ENCODE measurements around the gene COBLL1. TPM values are rescaled to one million over a fixed set of nuclear protein-coding genes. Genes with fewer than 3 reads are reported as not detected.

COBLL1 gene
- total RNA-seq, 1 experiment from 2014 or later, result 42.1 TPM

DNA sequence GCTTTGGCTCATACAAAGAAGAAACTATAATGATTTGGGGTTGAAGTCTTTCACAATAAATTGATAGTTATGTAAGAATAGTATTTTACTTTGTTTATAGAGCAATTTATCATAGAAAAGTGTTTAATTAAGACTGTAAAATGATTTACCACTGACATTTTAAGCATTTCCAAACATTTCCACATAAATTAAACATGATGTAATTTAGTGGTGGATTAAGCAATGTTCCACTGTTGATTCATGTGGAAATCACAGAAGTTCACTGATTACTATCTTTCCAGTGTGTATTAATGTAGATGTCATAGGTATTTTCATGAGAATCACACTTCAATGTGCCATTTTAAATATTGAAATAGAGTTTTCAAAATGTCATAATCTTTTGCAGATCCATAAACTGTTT is 180.3 kb downstream of the COBLL1 start:
- TF ChIP-seq, protein P1, sequence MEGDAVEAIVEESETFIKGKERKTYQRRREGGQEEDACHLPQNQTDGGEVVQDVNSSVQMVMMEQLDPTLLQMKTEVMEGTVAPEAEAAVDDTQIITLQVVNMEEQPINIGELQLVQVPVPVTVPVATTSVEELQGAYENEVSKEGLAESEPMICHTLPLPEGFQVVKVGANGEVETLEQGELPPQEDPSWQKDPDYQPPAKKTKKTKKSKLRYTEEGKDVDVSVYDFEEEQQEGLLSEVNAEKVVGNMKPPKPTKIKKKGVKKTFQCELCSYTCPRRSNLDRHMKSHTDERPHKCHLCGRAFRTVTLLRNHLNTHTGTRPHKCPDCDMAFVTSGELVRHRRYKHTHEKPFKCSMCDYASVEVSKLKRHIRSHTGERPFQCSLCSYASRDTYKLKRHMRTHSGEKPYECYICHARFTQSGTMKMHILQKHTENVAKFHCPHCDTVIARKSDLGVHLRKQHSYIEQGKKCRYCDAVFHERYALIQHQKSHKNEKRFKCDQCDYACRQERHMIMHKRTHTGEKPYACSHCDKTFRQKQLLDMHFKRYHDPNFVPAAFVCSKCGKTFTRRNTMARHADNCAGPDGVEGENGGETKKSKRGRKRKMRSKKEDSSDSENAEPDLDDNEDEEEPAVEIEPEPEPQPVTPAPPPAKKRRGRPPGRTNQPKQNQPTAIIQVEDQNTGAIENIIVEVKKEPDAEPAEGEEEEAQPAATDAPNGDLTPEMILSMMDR (IDR thresholded peaks at IDR 0.05; ENCODE audit: insufficient read depth in 1 of 2, low read depth in 1 of 2, low read length in 1 of 2, severe bottlenecking in 1 of 2, unreplicated experiment in 1 of 2), result no peak
- H3K27me3 ChIP-seq (replicated peaks; ENCODE audit: control insufficient read depth, insufficient read depth, low read length), result no peaks in the 10 kb centered on the region
- no TSS peak for BruUV-seq (replicated peaks)
- Mint-ChIP-seq H3K4me3 (ENCODE audit: unreplicated experiment) (no peak overlapping the region), H3K4me1 (ENCODE audit: low read depth, unreplicated experiment) (no peaks in the 10 kb centered on the region), H3K36me3 (ENCODE audit: insufficient read depth, unreplicated experiment) (no peaks in the 10 kb centered on the region), H3K27ac (ENCODE audit: unreplicated experiment) (no peak overlapping the region), H3K9me3 (ENCODE audit: unreplicated experiment) (peaks cover 8% of the 10 kb centered on the region), H3K27me3 (ENCODE audit: insufficient read depth, unreplicated experiment) (no peaks in the 10 kb centered on the region)
- no peak for DNase-seq
- intact Hi-C loops (cut with micrococcal nuclease; ENCODE audit: unreplicated experiment), result no loop called here
- peaks cover 6% of the 10 kb centered on the region; the same call in 1 of the 2 replicates for H3K4me1 ChIP-seq
- H3K9me3 ChIP-seq, result no peaks in the 10 kb centered on the region
- H3K4me3 ChIP-seq (ENCODE audit: low read depth, low read length), result no peak overlapping the region
- H3K36me3 ChIP-seq (ENCODE audit: control insufficient read depth, insufficient read depth, low read length), result no peaks in the 10 kb centered on the region
- POLR2A ChIA-PET, result no interaction called here
- CTCF ChIA-PET, result no interaction called here

GRCh38 chr2:164657129-164657528 is 184.5 kb downstream of the COBLL1 start:
- intact Hi-C loops (cut with micrococcal nuclease; ENCODE audit: unreplicated experiment), result no loop called here
- Histone ChIP-seq H3K36me3 (ENCODE audit: control insufficient read depth, insufficient read depth, low read length) (no peaks in the 10 kb centered on the region), H3K9me3 (no peaks in the 10 kb centered on the region), H3K4me3 (ENCODE audit: low read depth, low read length) (no peak overlapping the region), H3K27me3 (replicated peaks; ENCODE audit: control insufficient read depth, insufficient read depth, low read length) (no peaks in the 10 kb centered on the region), H3K4me1 (peaks cover 6% of the 10 kb centered on the region; the same call in 1 of the 2 replicates)
- Mint-ChIP-seq H3K4me3 (ENCODE audit: unreplicated experiment) (no peak overlapping the region), H3K27ac (ENCODE audit: unreplicated experiment) (no peak overlapping the region), H3K9me3 (ENCODE audit: unreplicated experiment) (peaks cover 21% of the 10 kb centered on the region), H3K4me1 (ENCODE audit: low read depth, unreplicated experiment) (no peaks in the 10 kb centered on the region), H3K36me3 (ENCODE audit: insufficient read depth, unreplicated experiment) (no peaks in the 10 kb centered on the region), H3K27me3 (ENCODE audit: insufficient read depth, unreplicated experiment) (no peaks in the 10 kb centered on the region)
- DNase-seq, result no peak
- no TSS peak for BruUV-seq (replicated peaks)
- CTCF ChIA-PET, result no interaction called here
- POLR2A ChIA-PET, result no interaction called here
- TF ChIP-seq, protein P1 (IDR thresholded peaks at IDR 0.05; ENCODE audit: insufficient read depth in 1 of 2, low read depth in 1 of 2, low read length in 1 of 2, severe bottlenecking in 1 of 2, unreplicated experiment in 1 of 2), result no peak

DNA sequence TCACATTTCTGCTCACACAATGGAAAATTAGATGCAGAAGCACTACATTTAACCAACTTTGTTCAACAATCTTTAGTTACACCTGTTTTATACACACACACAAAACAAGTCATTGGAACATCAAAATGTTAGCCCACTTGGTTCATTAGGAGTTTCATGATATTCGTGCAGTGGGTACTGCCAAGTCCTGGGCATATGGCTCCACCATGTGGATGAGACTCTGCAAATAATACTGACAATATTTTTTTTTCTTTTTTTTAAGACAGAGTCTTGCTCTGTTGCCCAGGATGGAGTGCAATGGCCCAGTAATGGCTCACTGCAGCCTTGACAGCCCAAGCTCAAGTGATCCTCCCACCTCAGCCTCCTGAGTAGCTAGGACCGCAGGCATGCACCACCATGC is 185.9 kb downstream of the COBLL1 start:
- H3K4me3 ChIP-seq (ENCODE audit: low read depth, low read length), result no peak overlapping the region
- Mint-ChIP-seq H3K4me3 (ENCODE audit: unreplicated experiment) (no peak overlapping the region), H3K27ac (ENCODE audit: unreplicated experiment) (no peak overlapping the region), H3K9me3 (ENCODE audit: unreplicated experiment) (peaks cover 34% of the 10 kb centered on the region), H3K27me3 (ENCODE audit: insufficient read depth, unreplicated experiment) (no peaks in the 10 kb centered on the region), H3K4me1 (ENCODE audit: low read depth, unreplicated experiment) (no peaks in the 10 kb centered on the region), H3K36me3 (ENCODE audit: insufficient read depth, unreplicated experiment) (no peaks in the 10 kb centered on the region)
- no peak for DNase-seq
- TF ChIP-seq, protein P1 (IDR thresholded peaks at IDR 0.05; ENCODE audit: insufficient read depth in 1 of 2, low read depth in 1 of 2, low read length in 1 of 2, severe bottlenecking in 1 of 2, unreplicated experiment in 1 of 2), result no peak
- H3K9me3 ChIP-seq, result no peaks in the 10 kb centered on the region
- no peaks in the 10 kb centered on the region for H3K27me3 ChIP-seq (replicated peaks; ENCODE audit: control insufficient read depth, insufficient read depth, low read length)
- ChIA-PET CTCF (no interaction called here), POLR2A (no interaction called here)
- H3K36me3 ChIP-seq (ENCODE audit: control insufficient read depth, insufficient read depth, low read length), result no peaks in the 10 kb centered on the region
- no TSS peak for BruUV-seq (replicated peaks)
- intact Hi-C loops (cut with micrococcal nuclease; ENCODE audit: unreplicated experiment), result loop anchor here (1.0 kb wide), 1 partner anchor 95 kb away; no protein-coding TSS in a partner anchor
- H3K4me1 ChIP-seq, result no peaks in the 10 kb centered on the region
